ENCODE results near the gene ABCC11. TPM values are rescaled to one million over a fixed set of nuclear protein-coding genes. Genes with fewer than 3 reads are reported as not detected.
A peak's percentile ranks its signal among the peaks of the same experiment; 100 is the strongest.

Gene ABCC11
- total RNA-seq, 1 experiment from 2014 or later, result 0.44 TPM

- ChIA-PET POLR2A (interaction anchor here (1.1 kb wide), 1 partner anchor 24 kb away, joined by 3 read pairs; no protein-coding TSS in a partner anchor), CTCF (no interaction called here)
- Mint-ChIP-seq H3K27me3 (ENCODE audit: insufficient read depth, unreplicated experiment) (no peaks in the 10 kb centered on the region), H3K4me3 (ENCODE audit: unreplicated experiment) (no peak overlapping the region), H3K36me3 (ENCODE audit: insufficient read depth, unreplicated experiment) (peaks cover 5% of the 10 kb centered on the region), H3K27ac (ENCODE audit: low read depth, unreplicated experiment) (no peak overlapping the region), H3K4me1 (ENCODE audit: insufficient read depth, unreplicated experiment) (peaks cover 7% of the 10 kb centered on the region), H3K9me3 (ENCODE audit: unreplicated experiment) (peaks cover 25% of the 10 kb centered on the region)
- BruUV-seq (replicated peaks), result no TSS peak
- no peak for TF ChIP-seq CTCF (IDR thresholded peaks at IDR 0.05; ENCODE audit: unreplicated experiment)
- DNase-seq (ENCODE audit: unreplicated experiment), result no peak
- intact Hi-C loops (cut with micrococcal nuclease), result no loop called here
Measured at GRCh38 chr16:48146710-48147109, 100.6 kb downstream of the ABCC11 start.

- Mint-ChIP-seq H3K27me3 (ENCODE audit: insufficient read depth, unreplicated experiment) (no peaks in the 10 kb centered on the region), H3K36me3 (ENCODE audit: insufficient read depth, unreplicated experiment) (peaks cover 5% of the 10 kb centered on the region), H3K4me3 (ENCODE audit: unreplicated experiment) (no peak overlapping the region), H3K27ac (ENCODE audit: low read depth, unreplicated experiment) (no peak overlapping the region), H3K9me3 (ENCODE audit: unreplicated experiment) (peaks cover 31% of the 10 kb centered on the region), H3K4me1 (ENCODE audit: insufficient read depth, unreplicated experiment) (peaks cover 7% of the 10 kb centered on the region)
- intact Hi-C loops (cut with micrococcal nuclease), result no loop called here
- no TSS peak for BruUV-seq (replicated peaks)
- CTCF ChIA-PET, result no interaction called here
- DNase-seq (ENCODE audit: unreplicated experiment), result no peak
- no peak for TF ChIP-seq CTCF (IDR thresholded peaks at IDR 0.05; ENCODE audit: unreplicated experiment)
- POLR2A ChIA-PET, result interaction anchor here (1.1 kb wide), 2 partner anchors 14 to 23 kb away, joined by 3 read pairs; no protein-coding TSS in a partner anchor
Measured at GRCh38 chr16:48146131-48146530, 101.2 kb downstream of the ABCC11 start.

- H3K4me1 Mint-ChIP-seq (ENCODE audit: insufficient read depth, unreplicated experiment), result peaks cover 7% of the 10 kb centered on the region
- ChIA-PET POLR2A (no interaction called here), CTCF (interaction anchor here (0.6 to 0.7 kb wide), 2 partner anchors 435 to 983 kb away, joined by 3 read pairs; no protein-coding TSS in a partner anchor)
- H3K4me3 Mint-ChIP-seq (ENCODE audit: unreplicated experiment), result no peak overlapping the region
- H3K27me3 Mint-ChIP-seq (ENCODE audit: insufficient read depth, unreplicated experiment), result no peaks in the 10 kb centered on the region
- peaks cover 24% of the 10 kb centered on the region for H3K9me3 Mint-ChIP-seq (ENCODE audit: unreplicated experiment)
- no TSS peak for BruUV-seq (replicated peaks)
- intact Hi-C loops (cut with micrococcal nuclease), result no loop called here
- peak; percentile 80 for DNase-seq (ENCODE audit: unreplicated experiment)
- no peak overlapping the region for H3K27ac Mint-ChIP-seq (ENCODE audit: low read depth, unreplicated experiment)
- peaks cover 9% of the 10 kb centered on the region for H3K36me3 Mint-ChIP-seq (ENCODE audit: insufficient read depth, unreplicated experiment)
- TF ChIP-seq CTCF (IDR thresholded peaks at IDR 0.05; ENCODE audit: unreplicated experiment), result no peak
Measured at GRCh38 chr16:48143812-48144368, 103.4 kb downstream of the ABCC11 start.

- BruUV-seq (replicated peaks), result no TSS peak
- intact Hi-C loops (cut with micrococcal nuclease), result no loop called here
- H3K36me3 Mint-ChIP-seq (ENCODE audit: insufficient read depth, unreplicated experiment), result peaks cover 5% of the 10 kb centered on the region
- no peak overlapping the region for H3K27ac Mint-ChIP-seq (ENCODE audit: low read depth, unreplicated experiment)
- H3K27me3 Mint-ChIP-seq (ENCODE audit: insufficient read depth, unreplicated experiment), result no peaks in the 10 kb centered on the region
- no peak for TF ChIP-seq CTCF (IDR thresholded peaks at IDR 0.05; ENCODE audit: unreplicated experiment)
- H3K9me3 Mint-ChIP-seq (ENCODE audit: unreplicated experiment), result peaks cover 24% of the 10 kb centered on the region
- H3K4me1 Mint-ChIP-seq (ENCODE audit: insufficient read depth, unreplicated experiment), result peaks cover 7% of the 10 kb centered on the region
- CTCF ChIA-PET, result no interaction called here
- H3K4me3 Mint-ChIP-seq (ENCODE audit: unreplicated experiment), result no peak overlapping the region
- POLR2A ChIA-PET, result no interaction called here
- no peak for DNase-seq (ENCODE audit: unreplicated experiment)
Measured at GRCh38 chr16:48140821-48141220, 106.5 kb downstream of the ABCC11 start.

Data from MCF 10A (cell line).